ENCODE data around the gene RPS5.
"Not testable (repeated sequence)": the region's sequence is repeated elsewhere in the genome, so short reads cannot be mapped to it uniquely, and the experiment has no call there.

Gene RPS5

DNA sequence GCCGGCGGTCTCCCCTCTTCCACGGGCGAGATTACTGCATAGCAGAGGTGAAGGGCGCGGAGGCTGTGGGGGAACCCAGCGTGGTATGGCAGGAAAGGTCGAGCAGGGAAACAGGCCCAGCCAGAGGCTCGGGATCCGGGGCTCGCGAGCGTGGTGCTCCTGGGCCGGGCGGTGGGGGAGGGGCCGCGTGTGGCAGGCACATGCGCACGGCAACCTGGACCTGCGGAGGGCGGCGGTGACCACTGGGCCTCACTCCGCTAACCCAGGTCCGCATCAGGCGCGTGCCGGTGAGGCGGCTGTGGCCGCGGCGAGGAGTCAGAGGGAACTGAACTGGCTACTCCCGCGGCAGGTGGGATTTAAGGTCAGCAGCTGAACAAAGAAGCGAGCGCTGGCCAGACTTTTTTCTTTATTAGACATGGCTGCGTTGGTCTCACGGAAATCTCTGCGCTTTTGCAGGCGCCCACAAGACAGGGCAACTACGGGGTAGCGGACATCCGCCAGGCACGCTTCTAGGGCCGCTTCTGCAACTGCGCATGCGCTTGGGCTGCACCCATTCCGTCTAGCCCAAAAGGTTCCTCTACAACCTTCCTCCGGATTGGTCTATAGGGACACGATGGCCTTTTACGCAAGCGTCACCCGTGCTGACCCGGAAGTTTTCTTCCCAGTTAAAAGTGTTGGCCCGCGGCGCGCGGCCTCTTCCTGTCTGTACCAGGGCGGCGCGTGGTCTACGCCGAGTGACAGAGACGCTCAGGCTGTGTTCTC is at the start of gene RPS5:
TSS of gene RPS5 (plus strand) at position 694 of the 762 bp plus-strand sequence. CDS start 869 bp downstream, outside the sequence.
- Histone ChIP-seq H3K4me1 (ENCODE audit: control insufficient read depth in 5 of 5, insufficient read depth in 5 of 5, low read length in 5 of 5) (peaks cover 9 to 40% (median 30%) of the 10 kb centered on the region in 5 donors), H3K27ac (ENCODE audit: low read depth, low read length) (peak within 1 kb of the TSS; percentile 92), H3K36me3 (ENCODE audit: control insufficient read depth in 5 of 5, insufficient read depth in 5 of 5, low read length in 5 of 5) (peaks cover 6 to 27% (median 17%) of the 10 kb centered on the region in 5 donors), H3K4me3 (ENCODE audit: low read depth in 1 of 5, low read length in 5 of 5) (peak within 1 kb of the TSS; percentile 73 to 87 (median 85)), H3K9me3 (ENCODE audit: control insufficient read depth in 5 of 5, low read length in 5 of 5) (no peaks in the 10 kb centered on the region), H3K27me3 (ENCODE audit: control insufficient read depth in 5 of 5, insufficient read depth in 4 of 5, low read length in 5 of 5) (no peaks in the 10 kb centered on the region), H3K9ac (ENCODE audit: low read length in 5 of 5) (peak within 1 kb of the TSS; percentile 63 to 90 (median 78))

DNA sequence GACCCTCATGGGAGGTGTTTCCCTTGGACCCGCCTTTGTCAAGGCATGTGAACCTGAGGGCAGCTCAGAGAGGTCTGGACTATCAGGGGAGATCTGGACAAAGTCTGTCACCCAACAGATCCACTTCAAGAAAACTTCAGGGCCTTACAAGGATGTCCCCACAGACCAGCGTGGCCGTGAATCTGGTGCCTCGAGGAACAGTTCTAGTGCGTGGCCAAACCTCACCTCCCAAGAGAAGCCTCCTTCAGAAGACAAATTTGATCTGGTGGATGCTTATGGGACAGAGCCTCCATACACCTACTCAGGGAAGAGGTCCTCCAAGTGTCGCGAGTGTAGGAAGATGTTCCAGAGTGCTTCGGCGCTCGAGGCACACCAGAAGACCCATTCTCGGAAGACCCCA is 48.7 kb upstream of the RPS5 start:
- H3K9me3 ChIP-seq (ENCODE audit: control insufficient read depth in 5 of 5, low read length in 5 of 5): no peaks in the 10 kb centered on the region
- H3K4me3 ChIP-seq (ENCODE audit: low read depth in 1 of 5, low read length in 5 of 5): no peak overlapping the region
- H3K27ac ChIP-seq (ENCODE audit: low read depth, low read length): no peak overlapping the region
- H3K36me3 ChIP-seq (ENCODE audit: control insufficient read depth in 5 of 5, insufficient read depth in 5 of 5, low read length in 5 of 5): peaks cover 0 to 64% (median 53%) of the 10 kb centered on the region in 5 donors
- H3K27me3 ChIP-seq (ENCODE audit: control insufficient read depth in 5 of 5, insufficient read depth in 4 of 5, low read length in 5 of 5): no peaks in the 10 kb centered on the region
- H3K9ac ChIP-seq (ENCODE audit: low read length in 5 of 5): no peak overlapping the region
- H3K4me1 ChIP-seq (ENCODE audit: control insufficient read depth in 5 of 5, insufficient read depth in 5 of 5, low read length in 5 of 5): peaks cover 0 to 8% (median 3%) of the 10 kb centered on the region in 5 donors

DNA sequence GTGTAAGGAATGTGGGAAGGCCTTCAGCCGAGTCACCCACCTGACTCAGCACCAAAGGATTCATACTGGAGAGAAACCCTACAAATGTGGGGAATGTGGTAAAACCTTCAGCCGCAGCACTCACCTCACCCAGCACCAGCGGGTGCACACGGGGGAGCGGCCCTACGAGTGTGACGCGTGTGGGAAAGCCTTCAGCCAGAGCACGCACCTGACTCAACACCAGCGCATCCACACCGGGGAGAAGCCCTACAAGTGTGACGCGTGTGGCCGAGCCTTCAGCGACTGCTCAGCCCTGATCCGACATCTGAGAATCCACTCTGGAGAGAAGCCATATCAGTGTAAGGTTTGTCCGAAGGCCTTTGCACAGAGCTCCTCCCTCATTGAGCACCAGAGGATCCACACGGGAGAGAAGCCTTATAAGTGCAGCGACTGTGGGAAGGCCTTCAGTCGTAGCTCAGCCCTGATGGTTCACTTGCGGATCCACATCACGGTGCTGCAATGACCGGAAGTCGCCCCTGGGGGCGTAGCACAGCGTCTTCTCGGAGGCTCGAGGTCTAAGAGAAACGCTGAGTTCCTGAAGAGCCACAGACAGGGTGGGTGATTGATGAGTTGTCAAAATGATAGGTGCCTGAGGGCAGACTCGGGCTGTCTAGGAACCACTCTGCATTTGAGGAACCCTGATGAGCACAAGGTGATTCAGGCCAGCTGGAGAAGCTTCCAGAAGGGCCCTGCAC is 48.1 kb upstream of the RPS5 start:
- Histone ChIP-seq H3K27me3 (ENCODE audit: control insufficient read depth in 5 of 5, insufficient read depth in 4 of 5, low read length in 5 of 5) (no peaks in the 10 kb centered on the region), H3K9ac (ENCODE audit: low read length in 5 of 5) (no peak overlapping the region), H3K4me3 (ENCODE audit: low read depth in 1 of 5, low read length in 5 of 5) (no peak overlapping the region), H3K4me1 (ENCODE audit: control insufficient read depth in 5 of 5, insufficient read depth in 5 of 5, low read length in 5 of 5) (peaks cover 0 to 8% (median 3%) of the 10 kb centered on the region in 5 donors), H3K27ac (ENCODE audit: low read depth, low read length) (no peak overlapping the region), H3K9me3 (ENCODE audit: control insufficient read depth in 5 of 5, low read length in 5 of 5) (no peaks in the 10 kb centered on the region), H3K36me3 (ENCODE audit: control insufficient read depth in 5 of 5, insufficient read depth in 5 of 5, low read length in 5 of 5) (peaks cover 0 to 64% (median 53%) of the 10 kb centered on the region in 5 donors)

DNA sequence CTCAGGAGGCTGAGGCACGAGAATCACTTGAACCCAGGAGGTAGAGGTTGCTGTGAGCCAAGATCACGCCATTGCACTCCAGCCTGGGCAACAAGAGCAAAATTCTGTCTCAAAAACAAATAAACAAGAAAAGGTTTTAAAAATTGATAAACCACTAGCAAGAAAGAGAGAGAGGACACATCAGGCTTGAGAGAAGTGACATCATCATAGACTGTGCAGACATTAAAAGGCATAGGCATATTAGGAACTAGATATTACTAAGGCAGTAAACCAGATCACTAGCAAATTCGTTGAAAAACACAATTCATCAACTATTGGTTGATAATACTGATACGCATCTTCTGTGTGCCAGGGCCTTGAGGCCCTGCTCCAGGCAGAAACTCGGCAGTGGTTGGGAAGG is 41.5 kb upstream of the RPS5 start:
- Histone ChIP-seq H3K9me3 (ENCODE audit: control insufficient read depth in 5 of 5, low read length in 5 of 5) (no peaks in the 10 kb centered on the region), H3K27me3 (ENCODE audit: control insufficient read depth in 5 of 5, insufficient read depth in 4 of 5, low read length in 5 of 5) (peaks cover 7 to 31% (median 18%) of the 10 kb centered on the region in 5 donors), H3K36me3 (ENCODE audit: control insufficient read depth in 5 of 5, insufficient read depth in 5 of 5, low read length in 5 of 5) (peaks cover 0 to 13% (median 4%) of the 10 kb centered on the region in 5 donors), H3K9ac (ENCODE audit: low read length in 5 of 5) (no peak overlapping the region), H3K27ac (ENCODE audit: low read depth, low read length) (no peak overlapping the region), H3K4me3 (ENCODE audit: low read depth in 1 of 5, low read length in 5 of 5) (no peak overlapping the region), H3K4me1 (ENCODE audit: control insufficient read depth in 5 of 5, insufficient read depth in 5 of 5, low read length in 5 of 5) (peaks cover 0 to 21% (median 12%) of the 10 kb centered on the region in 5 donors)

DNA sequence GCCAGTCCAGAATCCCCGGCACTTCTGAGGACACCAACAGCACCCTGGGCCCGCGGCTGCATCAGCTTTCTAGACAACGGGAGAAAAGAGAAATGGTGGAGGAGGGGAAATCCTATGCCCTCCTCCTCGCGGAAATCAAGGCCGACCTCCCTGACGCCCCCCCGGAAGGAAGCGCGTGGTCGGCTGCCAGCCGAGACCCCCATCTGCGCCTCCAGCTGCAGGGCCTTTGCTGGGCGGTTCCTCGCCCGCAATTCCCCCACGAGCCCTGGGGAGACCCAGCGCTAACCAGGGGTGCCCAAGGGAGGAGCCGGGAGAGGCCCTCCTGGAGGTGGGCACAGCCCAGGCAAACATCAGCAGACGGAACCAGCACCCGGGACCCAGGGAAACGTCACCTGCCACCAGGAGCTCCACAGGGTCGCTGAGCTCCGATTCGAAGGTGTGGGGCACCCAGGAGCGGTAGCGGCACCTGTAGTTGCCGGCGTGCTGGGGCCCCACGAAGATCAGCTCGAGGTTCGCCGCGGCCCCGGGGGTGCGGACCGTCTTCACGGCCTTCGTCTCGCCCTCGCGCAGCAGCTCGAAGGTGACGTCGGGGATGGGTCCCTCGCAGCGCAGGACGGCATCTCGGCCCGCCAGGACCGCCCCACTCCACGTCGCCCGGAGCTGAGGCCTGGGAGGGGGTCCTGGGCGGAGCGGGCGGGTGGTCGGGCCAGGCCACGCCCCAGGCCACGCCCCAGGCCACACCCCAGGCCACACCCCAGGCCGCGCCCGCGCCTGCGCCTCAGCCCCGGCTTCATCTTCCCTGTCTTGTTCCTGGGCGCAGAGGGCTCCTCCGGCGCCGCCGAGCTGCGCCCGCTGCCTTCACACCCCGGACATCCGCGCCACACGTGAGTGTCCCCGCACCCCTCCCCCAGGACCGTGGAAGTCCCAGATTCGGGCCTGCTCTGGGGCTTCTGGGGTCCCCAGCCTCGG is 39.8 kb upstream of the RPS5 start:
- no peaks in the 10 kb centered on the region for H3K9me3 ChIP-seq (ENCODE audit: control insufficient read depth in 5 of 5, low read length in 5 of 5)
- peaks cover 0 to 23% (median 14%) of the 10 kb centered on the region in 5 donors for H3K4me1 ChIP-seq (ENCODE audit: control insufficient read depth in 5 of 5, insufficient read depth in 5 of 5, low read length in 5 of 5)
- H3K36me3 ChIP-seq (ENCODE audit: control insufficient read depth in 5 of 5, insufficient read depth in 5 of 5, low read length in 5 of 5): no peaks in the 10 kb centered on the region
- H3K9ac ChIP-seq (ENCODE audit: low read length in 5 of 5): peak overlapping the region in 3 of 5 donors; percentile 52 to 68 (median 66)
- H3K4me3 ChIP-seq (ENCODE audit: low read depth in 1 of 5, low read length in 5 of 5): peak overlapping the region; percentile 38 to 75 (median 48)
- peaks cover 7 to 44% (median 32%) of the 10 kb centered on the region in 5 donors for H3K27me3 ChIP-seq (ENCODE audit: control insufficient read depth in 5 of 5, insufficient read depth in 4 of 5, low read length in 5 of 5)
- no peak overlapping the region for H3K27ac ChIP-seq (ENCODE audit: low read depth, low read length)

DNA sequence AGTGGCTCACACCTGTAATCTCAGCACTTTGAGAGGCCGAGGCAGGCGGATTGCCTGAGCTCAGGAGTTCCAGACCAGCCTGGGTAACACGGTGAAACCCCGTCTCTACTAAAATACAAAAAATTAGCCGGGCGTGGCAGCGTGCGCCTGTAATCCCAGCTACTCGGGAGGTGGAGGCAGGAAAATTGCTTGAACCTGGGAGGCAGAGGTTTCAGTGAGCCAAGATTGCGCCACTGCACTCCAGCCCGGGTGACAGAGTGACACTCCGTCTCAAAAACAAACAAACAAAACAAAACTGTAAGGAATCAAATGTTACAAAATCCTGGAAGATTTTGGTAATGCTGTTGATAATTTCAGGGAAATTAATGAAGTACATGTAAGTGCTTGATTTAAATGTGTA is 39.0 kb upstream of the RPS5 start:
- not testable (repeated sequence) for H3K9me3 ChIP-seq (ENCODE audit: control insufficient read depth in 5 of 5, low read length in 5 of 5); H3K27ac ChIP-seq (ENCODE audit: low read depth, low read length); H3K36me3 ChIP-seq (ENCODE audit: control insufficient read depth in 5 of 5, insufficient read depth in 5 of 5, low read length in 5 of 5)
- Histone ChIP-seq H3K4me1 (ENCODE audit: control insufficient read depth in 5 of 5, insufficient read depth in 5 of 5, low read length in 5 of 5) (peaks cover 0 to 23% (median 14%) of the 10 kb centered on the region in 5 donors), H3K4me3 (ENCODE audit: low read depth in 1 of 5, low read length in 5 of 5) (peak overlapping the region; percentile 38 to 75 (median 48)), H3K9ac (ENCODE audit: low read length in 5 of 5) (peak overlapping the region in 1 of 5 donors; percentile 56), H3K27me3 (ENCODE audit: control insufficient read depth in 5 of 5, insufficient read depth in 4 of 5, low read length in 5 of 5) (peaks cover 7 to 53% (median 35%) of the 10 kb centered on the region in 5 donors)

DNA sequence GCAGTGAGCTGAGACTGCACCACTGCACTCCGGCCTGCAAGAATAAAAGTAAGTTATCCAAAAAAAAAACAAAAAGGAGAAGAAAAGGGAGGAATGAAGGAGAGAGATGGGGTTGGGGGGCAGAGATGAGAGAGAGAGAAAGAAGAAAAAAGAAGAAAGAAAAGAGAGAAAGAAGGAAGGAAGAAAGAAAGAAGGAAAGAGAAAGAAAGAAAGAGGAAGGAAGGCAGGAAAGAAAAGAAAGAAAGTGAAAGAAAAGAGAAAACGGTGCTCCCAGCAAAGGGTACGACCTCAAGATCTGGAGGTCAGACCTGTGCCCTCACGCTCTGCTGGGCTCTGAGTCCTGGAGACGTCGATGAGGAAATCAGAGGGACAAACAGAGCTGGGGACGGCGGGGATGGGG is 37.5 kb upstream of the RPS5 start:
- Histone ChIP-seq H3K4me3 (ENCODE audit: low read depth in 1 of 5, low read length in 5 of 5) (no peak overlapping the region), H3K27me3 (ENCODE audit: control insufficient read depth in 5 of 5, insufficient read depth in 4 of 5, low read length in 5 of 5) (peaks cover 15 to 65% (median 43%) of the 10 kb centered on the region in 5 donors), H3K4me1 (ENCODE audit: control insufficient read depth in 5 of 5, insufficient read depth in 5 of 5, low read length in 5 of 5) (peaks cover 0 to 23% (median 14%) of the 10 kb centered on the region in 5 donors), H3K9me3 (ENCODE audit: control insufficient read depth in 5 of 5, low read length in 5 of 5) (no peaks in the 10 kb centered on the region), H3K27ac (ENCODE audit: low read depth, low read length) (no peak overlapping the region), H3K9ac (ENCODE audit: low read length in 5 of 5) (no peak overlapping the region), H3K36me3 (ENCODE audit: control insufficient read depth in 5 of 5, insufficient read depth in 5 of 5, low read length in 5 of 5) (no peaks in the 10 kb centered on the region)

DNA sequence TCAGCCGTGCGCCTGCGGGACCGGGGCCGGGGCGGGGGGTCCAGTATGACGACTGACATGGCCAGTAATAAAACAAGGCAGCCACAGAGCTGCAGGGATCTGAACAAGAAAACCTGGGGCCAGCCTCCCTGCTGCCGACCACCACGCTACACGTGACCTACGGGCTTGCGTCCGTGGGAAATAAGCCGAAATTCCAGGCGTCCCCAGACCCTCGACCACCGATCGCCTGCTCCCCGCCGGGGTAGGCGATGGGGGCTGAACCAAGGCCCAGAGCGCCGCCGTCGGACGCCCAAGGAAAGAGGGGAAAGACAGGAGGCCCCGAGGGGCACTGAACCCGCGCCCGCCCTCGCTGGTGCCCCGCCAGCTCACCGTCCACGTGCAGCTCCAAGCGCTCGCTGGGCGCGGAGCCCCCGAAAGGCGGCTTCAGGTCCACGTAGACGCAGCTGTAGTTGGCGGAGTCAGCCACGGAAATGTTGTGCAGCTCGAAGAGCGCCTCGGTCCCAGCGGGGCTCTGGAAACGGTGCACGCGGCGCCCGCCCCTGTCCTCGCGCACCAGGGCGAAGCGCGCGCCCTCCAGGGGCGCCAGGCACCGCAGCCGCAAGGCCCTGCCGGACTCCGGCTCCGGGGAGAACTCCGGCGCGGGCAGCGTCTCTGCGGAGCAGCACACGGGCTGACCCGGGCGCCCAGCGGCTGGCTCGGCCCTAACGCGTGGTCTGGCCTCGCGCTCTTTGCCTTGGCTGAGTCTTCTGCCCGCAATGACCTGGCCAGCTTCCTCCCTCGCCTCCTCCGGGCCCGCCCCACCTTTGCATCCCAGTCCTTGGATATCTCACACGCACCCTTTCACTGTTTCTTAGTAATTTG is 36.8 kb upstream of the RPS5 start:
- Histone ChIP-seq H3K27me3 (ENCODE audit: control insufficient read depth in 5 of 5, insufficient read depth in 4 of 5, low read length in 5 of 5) (peaks cover 16 to 71% (median 48%) of the 10 kb centered on the region in 5 donors), H3K9me3 (ENCODE audit: control insufficient read depth in 5 of 5, low read length in 5 of 5) (no peaks in the 10 kb centered on the region), H3K9ac (ENCODE audit: low read length in 5 of 5) (no peak overlapping the region), H3K36me3 (ENCODE audit: control insufficient read depth in 5 of 5, insufficient read depth in 5 of 5, low read length in 5 of 5) (no peaks in the 10 kb centered on the region), H3K4me3 (ENCODE audit: low read depth in 1 of 5, low read length in 5 of 5) (peak overlapping the region in 3 of 5 donors; percentile 22 to 41 (median 41)), H3K4me1 (ENCODE audit: control insufficient read depth in 5 of 5, insufficient read depth in 5 of 5, low read length in 5 of 5) (peaks cover 0 to 23% (median 14%) of the 10 kb centered on the region in 5 donors), H3K27ac (ENCODE audit: low read depth, low read length) (no peak overlapping the region)
